NB4 (cell line): Measurements from ENCODE around the gene RPL13.

Source experiments
- CTCF ChIP-seq: IDR thresholded peaks from one replicate; pipeline ENCODE4 v1.5.1; 2012; ENCODE audit warnings: low read depth, low read length
- POLR2A ChIP-seq: IDR thresholded peaks from 2 replicates; pipeline ENCODE4 v1.6.1; 2011; ENCODE audit warnings: mild to moderate bottlenecking; ENCODE audit not compliant: insufficient read length; ENCODE audit errors: extremely low read depth
- TF ChIP-seq, protein P1 (sequence below): IDR thresholded peaks from 2 replicates; pipeline ENCODE4 v1.6.1; 2011; ENCODE audit warnings: low read depth, low read length

DNA sequence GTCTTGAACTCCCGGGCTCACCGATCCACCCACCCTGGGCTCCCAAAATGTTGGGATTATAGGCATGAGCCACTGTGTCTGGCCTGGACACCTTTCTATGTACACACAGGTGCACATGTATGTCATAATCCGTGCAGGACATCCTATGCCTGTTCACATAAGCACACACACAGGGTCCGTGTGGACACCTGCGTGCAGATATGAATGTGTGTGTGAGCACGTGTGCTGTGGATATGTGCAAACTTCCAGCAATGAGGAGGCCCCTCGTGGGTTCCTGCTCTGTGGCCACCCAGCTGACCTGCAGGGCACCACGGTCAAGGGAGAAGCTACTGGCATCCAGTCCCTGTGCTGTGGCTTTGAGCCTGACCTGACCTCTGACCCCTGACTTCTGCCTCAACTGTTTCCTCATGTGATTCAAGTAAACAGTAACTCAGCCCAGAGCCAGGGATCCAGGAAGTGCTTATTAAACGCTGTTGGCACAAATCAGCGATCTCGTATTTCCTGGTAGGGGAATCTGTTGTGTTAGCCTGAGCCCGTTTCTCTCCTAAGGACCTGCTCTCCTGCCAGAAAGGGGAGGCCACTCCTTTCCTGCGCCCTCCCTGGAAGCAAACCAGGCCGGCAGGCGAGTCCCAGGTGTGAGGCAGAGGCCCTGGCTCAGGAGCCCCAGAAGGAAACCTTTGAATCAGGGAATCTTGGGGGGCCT is 21.5 kb downstream of the RPL13 start:
- no peak for TF ChIP-seq CTCF
- no peak for TF ChIP-seq POLR2A
- TF ChIP-seq, protein P1, sequence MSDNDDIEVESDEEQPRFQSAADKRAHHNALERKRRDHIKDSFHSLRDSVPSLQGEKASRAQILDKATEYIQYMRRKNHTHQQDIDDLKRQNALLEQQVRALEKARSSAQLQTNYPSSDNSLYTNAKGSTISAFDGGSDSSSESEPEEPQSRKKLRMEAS, result no peak
